Gastrocnemius medialis (tissue), 4 donors: ENCODE measurements around the gene GTF2H1. TPM values are rescaled to one million over a fixed set of nuclear protein-coding genes. Genes with fewer than 3 reads are reported as not detected.

Experiments used
- ATAC-seq, 2 donors: fragments of 150-250 bp; one replicate each; pipeline ENCODE4 v1.9.1; 2016
- DNase-seq, 2 donors: peaks; one replicate each; pipeline ENCODE4 v3.0.0-alpha.2; 2019
- H3K27ac ChIP-seq, 4 donors: fragments of 200-600 bp; sonication (generic); 1 replicate in 1 of 4; 2 replicates in 3 of 4; pipeline ENCODE4 v1.5.1; 2016 to 2018; ENCODE audit warnings: mild to moderate bottlenecking in 2 of 4, moderate library complexity in 1 of 4
- H3K27me3 ChIP-seq, 3 donors: fragments of 200-600 bp; sonication (generic) in 2 of 3; 1 replicate in 1 of 3; 2 replicates in 2 of 3; pipeline versions ENCODE4 v1.5.1 to v1.6.0; 2016 to 2019; ENCODE audit warnings: mild to moderate bottlenecking in 1 of 3, moderate library complexity in 1 of 3
- H3K36me3 ChIP-seq, 2 donors: fragments of 200-600 bp; sonication (generic) in 1 of 2; one replicate each; pipeline ENCODE4 v1.5.1; 2017 to 2018
- H3K4me1 ChIP-seq, 2 donors: fragments of 200-600 bp; sonication (generic) in 1 of 2; one replicate each; pipeline ENCODE4 v1.5.1; 2016 to 2017; ENCODE audit warnings: mild to moderate bottlenecking in 2 of 2
- H3K4me3 ChIP-seq, 4 donors: fragments of 200-600 bp; sonication (generic) in 3 of 4; 1 replicate in 1 of 4; 2 replicates in 3 of 4; pipeline ENCODE4 v1.5.1; 2016 to 2019; ENCODE audit warnings: mild to moderate bottlenecking in 2 of 4
- H3K9me3 ChIP-seq, 3 donors: fragments of 200-600 bp; sonication (generic) in 2 of 3; 1 replicate in 1 of 3; 2 replicates in 2 of 3; pipeline ENCODE4 v1.5.1; 2016 to 2019
- CTCF ChIP-seq, 5 experiments: fragments of 450-650 bp in 3 of 5; fragments of 200-600 bp in 2 of 5; sonication (generic) in 2 of 5; IDR thresholded peaks in 4 of 5; conservative IDR thresholded peaks in 1 of 5; 1 replicate in 4 of 5; 2 replicates in 1 of 5; pipeline ENCODE4 v1.5.1; 2016 to 2019; ENCODE audit warnings: antibody characterized with exemption in 5 of 5, mild to moderate bottlenecking in 3 of 5, moderate library complexity in 3 of 5
- POLR2A ChIP-seq, 2 donors: fragments of 450-650 bp; IDR thresholded peaks; one replicate each; pipeline ENCODE4 v1.6.1; 2017; ENCODE audit warnings: antibody characterized with exemption in 2 of 2, mild to moderate bottlenecking in 2 of 2, moderate library complexity in 2 of 2
- in situ Hi-C, 4 donors: fragments of 200-750 bp; cut with MboI; loops; one replicate each; pipeline versions ENCODE4 v1.15.0 to v1.8.0; 2017; ENCODE audit warnings: low sequenced_read_pairs in 4 of 4
- intact Hi-C: fragments of 100-400 bp; cut with DNase I; formaldehyde crosslinking; loops from one replicate; pipeline ENCODE4 v1.15.1; 2023; ENCODE audit warnings: low total_unique reads
- total RNA-seq, 4 donors: library from RNA; depleted of rRNA; stranded (reverse); fragments of >200 nt; gene quantifications; one replicate each; pipeline versions ENCODE4 v1.1.0 to v1.2.3, GENCODE V29; 2016

Gene GTF2H1
- total RNA-seq, 4 donors from 2014 or later: 30.9 to 45.6 (median 33.2) TPM

GRCh38 chr11:18285841-18286240 is 36.5 kb upstream of the GTF2H1 start:
- peaks cover 0 to 73% of the 10 kb centered on the region in 2 donors for H3K36me3 ChIP-seq
- intact Hi-C loops (no loop called here), in situ Hi-C loops (no loop called here)
- no peaks in the 10 kb centered on the region for H3K4me1 ChIP-seq
- H3K27ac ChIP-seq: no peak overlapping the region
- no peaks in the 10 kb centered on the region for H3K27me3 ChIP-seq
- H3K4me3 ChIP-seq: no peak overlapping the region
- H3K9me3 ChIP-seq: no peaks in the 10 kb centered on the region
- no peak for DNase-seq
- TF ChIP-seq POLR2A (IDR thresholded peaks at IDR 0.05) (no peak), CTCF (IDR thresholded peaks at IDR 0.05 in 4 of 5, conservative IDR thresholded peaks at IDR 0.05 in 1 of 5) (no peak)
- no peak for ATAC-seq

- no peak for ATAC-seq
- Histone ChIP-seq H3K4me3 (no peak overlapping the region), H3K9me3 (no peaks in the 10 kb centered on the region), H3K27ac (no peak overlapping the region), H3K27me3 (no peaks in the 10 kb centered on the region), H3K36me3 (peaks cover 0 to 71% of the 10 kb centered on the region in 2 donors), H3K4me1 (no peaks in the 10 kb centered on the region)
- intact Hi-C loops: no loop called here
- no peak for DNase-seq
- TF ChIP-seq POLR2A (IDR thresholded peaks at IDR 0.05): no peak
- no peak for TF ChIP-seq CTCF (IDR thresholded peaks at IDR 0.05 in 4 of 5, conservative IDR thresholded peaks at IDR 0.05 in 1 of 5)
- in situ Hi-C loops: no loop called here
Measured at GRCh38 chr11:18288911-18289310, 33.5 kb upstream of the GTF2H1 start.

GRCh38 chr11:18294862-18295261 is 27.5 kb upstream of the GTF2H1 start:
- no peak for ATAC-seq
- TF ChIP-seq CTCF (IDR thresholded peaks at IDR 0.05 in 4 of 5, conservative IDR thresholded peaks at IDR 0.05 in 1 of 5) (no peak), POLR2A (IDR thresholded peaks at IDR 0.05) (no peak)
- Histone ChIP-seq H3K4me1 (no peaks in the 10 kb centered on the region), H3K27ac (no peak overlapping the region), H3K9me3 (no peaks in the 10 kb centered on the region), H3K27me3 (no peaks in the 10 kb centered on the region), H3K4me3 (no peak overlapping the region), H3K36me3 (peaks cover 4 to 86% of the 10 kb centered on the region in 2 donors)
- in situ Hi-C loops: no loop called here
- intact Hi-C loops: no loop called here
- no peak for DNase-seq

- Histone ChIP-seq H3K9me3 (no peaks in the 10 kb centered on the region), H3K27ac (no peak overlapping the region), H3K27me3 (no peaks in the 10 kb centered on the region), H3K4me3 (no peak overlapping the region), H3K36me3 (peaks cover 4 to 86% of the 10 kb centered on the region in 2 donors), H3K4me1 (no peaks in the 10 kb centered on the region)
- DNase-seq (no peak), ATAC-seq (no peak)
- intact Hi-C loops (no loop called here), in situ Hi-C loops (no loop called here)
- TF ChIP-seq CTCF (IDR thresholded peaks at IDR 0.05 in 4 of 5, conservative IDR thresholded peaks at IDR 0.05 in 1 of 5) (no peak), POLR2A (IDR thresholded peaks at IDR 0.05) (no peak)
Measured at GRCh38 chr11:18295316-18295715, 27.1 kb upstream of the GTF2H1 start.

GRCh38 chr11:18299721-18300120 is 22.6 kb upstream of the GTF2H1 start:
- no peaks in the 10 kb centered on the region for H3K4me1 ChIP-seq
- H3K27ac ChIP-seq: no peak overlapping the region
- no peaks in the 10 kb centered on the region for H3K9me3 ChIP-seq
- TF ChIP-seq POLR2A (IDR thresholded peaks at IDR 0.05) (no peak), CTCF (IDR thresholded peaks at IDR 0.05 in 4 of 5, conservative IDR thresholded peaks at IDR 0.05 in 1 of 5) (no peak)
- H3K27me3 ChIP-seq: no peaks in the 10 kb centered on the region
- DNase-seq (no peak), ATAC-seq (no peak)
- H3K4me3 ChIP-seq: no peak overlapping the region
- intact Hi-C loops: no loop called here
- in situ Hi-C loops: no loop called here
- H3K36me3 ChIP-seq: peaks cover 4 to 66% of the 10 kb centered on the region in 2 donors
